GM12878 (cell line): ENCODE measurements around the gene ABCC5.

Experiments used
- ASH2L ChIP-seq: fragments of 300-600, 200-600 bp; sonication (generic); IDR thresholded peaks from 2 replicates; pipeline ENCODE4 v1.6.1; 2017; ENCODE audit warnings: low read depth, mild to moderate bottlenecking, borderline replicate concordance
- EP300 ChIP-seq, 2 experiments: fragments of 150-350 bp in 1 of 2; IDR thresholded peaks; 2 replicates each; pipeline ENCODE4 v1.6.1; 2011 to 2012; ENCODE audit warnings: low read depth in 2 of 2, low read length in 2 of 2, borderline replicate concordance in 1 of 2, improper control_type of control experiment in 1 of 2, inconsistent platforms in 1 of 2; ENCODE audit not compliant: control insufficient read depth in 1 of 2
- JUNB ChIP-seq: IDR thresholded peaks from 2 replicates; pipeline ENCODE4 v1.6.1; 2016; ENCODE audit warnings: antibody characterized with exemption, mild to moderate bottlenecking
- JUND ChIP-seq: IDR thresholded peaks from 2 replicates; pipeline ENCODE4 v1.6.1; 2012; ENCODE audit warnings: low read depth, mild to moderate bottlenecking, low read length, improper control_type of control experiment, moderate library complexity
- MTA3 ChIP-seq: IDR thresholded peaks from 2 replicates; pipeline ENCODE4 v1.6.1; 2012; ENCODE audit warnings: low read length, inconsistent platforms, borderline replicate concordance
- POLR2AphosphoS5 ChIP-seq: IDR thresholded peaks from 2 replicates; pipeline ENCODE4 v1.6.1; 2011; ENCODE audit warnings: mild to moderate bottlenecking, low read length, inconsistent platforms
- ZNF274 ChIP-seq: IDR thresholded peaks from one replicate; pipeline ENCODE4 v1.8.0; 2011; ENCODE audit not compliant: insufficient read length, insufficient read depth
- TF ChIP-seq, protein P1 (sequence below): IDR thresholded peaks from 2 replicates; pipeline ENCODE4 v1.6.1; 2011; ENCODE audit warnings: borderline replicate concordance, low read depth, mild to moderate bottlenecking, moderate library complexity, low read length; ENCODE audit not compliant: insufficient read depth, poor library complexity, severe bottlenecking

DNA sequence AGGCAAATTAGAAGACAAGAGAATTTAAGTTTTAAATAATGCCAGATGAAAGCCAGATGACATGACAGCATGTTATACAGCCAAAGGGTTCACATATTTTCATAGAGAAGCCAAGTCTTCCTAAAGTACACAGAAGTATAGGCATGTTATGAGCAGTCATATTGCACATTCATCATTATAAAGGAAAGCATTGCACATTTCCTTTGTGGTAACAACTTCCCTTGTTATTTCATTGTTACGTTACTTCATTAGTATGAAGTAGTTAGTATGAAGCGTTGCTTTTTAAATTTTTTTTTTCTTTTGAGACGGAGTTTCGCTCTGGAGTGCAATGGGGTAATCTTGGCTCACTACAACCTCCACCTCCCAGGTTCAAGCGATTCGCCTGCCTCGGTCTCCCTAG, 4.6 kb upstream of the ABCC5 start:
- TF ChIP-seq MTA3 (no peak), JUND (no peak), EP300 (IDR thresholded peaks at IDR 0.05; ENCODE audit: borderline replicate concordance in 1 of 2, control insufficient read depth in 1 of 2, low read depth in 2 of 2, low read length in 2 of 2) (no peak), JUNB (no peak), ASH2L (no peak), ZNF274 (no peak), POLR2AphosphoS5 (no peak)
- TF ChIP-seq, protein P1, sequence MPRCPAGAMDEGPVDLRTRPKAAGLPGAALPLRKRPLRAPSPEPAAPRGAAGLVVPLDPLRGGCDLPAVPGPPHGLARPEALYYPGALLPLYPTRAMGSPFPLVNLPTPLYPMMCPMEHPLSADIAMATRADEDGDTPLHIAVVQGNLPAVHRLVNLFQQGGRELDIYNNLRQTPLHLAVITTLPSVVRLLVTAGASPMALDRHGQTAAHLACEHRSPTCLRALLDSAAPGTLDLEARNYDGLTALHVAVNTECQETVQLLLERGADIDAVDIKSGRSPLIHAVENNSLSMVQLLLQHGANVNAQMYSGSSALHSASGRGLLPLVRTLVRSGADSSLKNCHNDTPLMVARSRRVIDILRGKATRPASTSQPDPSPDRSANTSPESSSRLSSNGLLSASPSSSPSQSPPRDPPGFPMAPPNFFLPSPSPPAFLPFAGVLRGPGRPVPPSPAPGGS = no peak
